HS-27A (cell line): ENCODE data around the gene PEPD.
"Not testable (repeated sequence)": the region's sequence is repeated elsewhere in the genome, so short reads cannot be mapped to it uniquely, and the experiment has no call there.

Experiments
- DNase-seq: peaks from one replicate; pipeline ENCODE4 v3.0.0-alpha.2; 2012; ENCODE audit warnings: low read depth, missing footprints

The PEPD gene

GRCh38 chr19:33521480-33522370, at the start of gene PEPD:
Gene PEPD (minus strand): TSS chr19:33521791. CDS start chr19:33521760, 31 bp downstream.
- DNase-seq, result peak; percentile 93

GRCh38 chr19:33569821-33570220, 48.2 kb upstream of the PEPD start:
- no peak for DNase-seq

- no peak for DNase-seq
These were observed 47.1 kb upstream of the PEPD start for GRCh38 chr19:33568706-33569105.

GRCh38 chr19:33564836-33565338, 43.3 kb upstream of the PEPD start:
- DNase-seq, result no peak

GRCh38 chr19:33562636-33563035, 41.0 kb upstream of the PEPD start:
- DNase-seq, result no peak

DNA sequence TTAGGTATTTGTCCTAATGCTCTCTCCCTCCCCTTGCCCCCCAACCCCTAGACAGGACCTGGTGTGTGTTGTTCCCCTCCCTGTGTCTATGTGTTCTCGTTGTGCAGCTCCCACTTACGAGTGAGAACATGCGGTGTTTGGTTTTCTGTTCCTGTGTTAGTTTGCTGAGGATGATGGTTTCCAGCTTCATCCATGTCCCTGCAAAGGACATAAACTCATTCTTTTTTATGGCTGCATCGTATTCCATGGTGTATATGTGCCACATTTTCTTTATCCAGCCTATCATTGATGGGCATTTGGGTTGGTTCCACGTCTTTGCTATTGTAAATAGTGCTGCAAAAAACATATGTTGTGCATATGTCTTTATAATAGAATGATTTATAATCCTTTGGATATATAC, 40.1 kb upstream of the PEPD start:
- not testable (repeated sequence) for DNase-seq

- no peak for DNase-seq
These were observed 39.7 kb upstream of the PEPD start for GRCh38 chr19:33561261-33561660.

- DNase-seq, result no peak
These were observed 38.4 kb upstream of the PEPD start for GRCh38 chr19:33559996-33560395.

- no peak for DNase-seq
These were observed 37.3 kb upstream of the PEPD start for GRCh38 chr19:33558856-33559255.

- DNase-seq, result no peak
These were observed 36.6 kb upstream of the PEPD start for GRCh38 chr19:33558151-33558550.

GRCh38 chr19:33557720-33558119, 36.1 kb upstream of the PEPD start:
- no peak for DNase-seq

GRCh38 chr19:33557196-33557595, 35.6 kb upstream of the PEPD start:
- no peak for DNase-seq

DNA sequence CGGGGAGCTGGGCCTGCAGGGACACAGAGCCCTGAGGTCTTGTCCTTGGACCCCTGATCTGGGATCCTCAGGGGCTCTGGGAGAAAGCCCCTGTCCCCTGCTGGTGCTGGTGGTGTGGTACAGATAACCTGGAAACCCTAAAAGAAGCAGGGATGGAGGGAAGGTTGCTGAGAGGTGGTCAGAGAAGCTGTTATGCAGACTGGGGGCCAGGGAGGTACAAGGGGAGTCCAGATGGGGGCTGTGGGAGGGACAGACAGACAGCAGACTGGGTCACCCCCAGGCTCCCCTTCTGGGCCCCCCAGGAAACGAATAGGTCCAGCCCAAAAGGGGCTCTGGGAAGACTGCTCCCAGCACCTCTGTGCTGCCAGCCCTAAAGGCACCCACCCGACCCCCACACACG, 34.7 kb upstream of the PEPD start:
- no peak for DNase-seq

GRCh38 chr19:33555726-33556125, 34.1 kb upstream of the PEPD start:
- not testable (repeated sequence) for DNase-seq

DNA sequence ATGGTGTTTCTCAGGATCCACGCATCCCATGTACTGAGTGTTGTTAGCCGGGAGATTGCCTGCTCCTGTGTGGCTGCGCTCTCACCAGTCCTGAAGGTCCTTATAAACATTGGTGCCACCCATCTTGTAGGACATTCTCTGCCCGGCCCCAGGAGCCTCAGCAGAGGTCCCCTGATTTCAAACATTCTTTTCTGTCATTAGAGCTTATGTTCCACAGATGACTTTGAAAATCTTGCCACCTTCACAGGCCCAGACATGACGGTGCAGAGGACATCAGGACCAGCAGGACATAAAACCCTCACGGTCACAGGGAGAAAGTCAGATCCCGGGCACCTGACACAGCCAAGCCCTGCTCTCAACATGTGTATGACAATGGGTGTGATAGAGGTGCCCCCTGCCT, 33.2 kb upstream of the PEPD start:
- no peak for DNase-seq

- DNase-seq, result no peak
These were observed 32.8 kb upstream of the PEPD start for GRCh38 chr19:33554391-33554790.

GRCh38 chr19:33553530-33554310, 32.1 kb upstream of the PEPD start:
- DNase-seq, result no peak

- no peak for DNase-seq
These were observed 31.3 kb upstream of the PEPD start for GRCh38 chr19:33552928-33553279.

DNA sequence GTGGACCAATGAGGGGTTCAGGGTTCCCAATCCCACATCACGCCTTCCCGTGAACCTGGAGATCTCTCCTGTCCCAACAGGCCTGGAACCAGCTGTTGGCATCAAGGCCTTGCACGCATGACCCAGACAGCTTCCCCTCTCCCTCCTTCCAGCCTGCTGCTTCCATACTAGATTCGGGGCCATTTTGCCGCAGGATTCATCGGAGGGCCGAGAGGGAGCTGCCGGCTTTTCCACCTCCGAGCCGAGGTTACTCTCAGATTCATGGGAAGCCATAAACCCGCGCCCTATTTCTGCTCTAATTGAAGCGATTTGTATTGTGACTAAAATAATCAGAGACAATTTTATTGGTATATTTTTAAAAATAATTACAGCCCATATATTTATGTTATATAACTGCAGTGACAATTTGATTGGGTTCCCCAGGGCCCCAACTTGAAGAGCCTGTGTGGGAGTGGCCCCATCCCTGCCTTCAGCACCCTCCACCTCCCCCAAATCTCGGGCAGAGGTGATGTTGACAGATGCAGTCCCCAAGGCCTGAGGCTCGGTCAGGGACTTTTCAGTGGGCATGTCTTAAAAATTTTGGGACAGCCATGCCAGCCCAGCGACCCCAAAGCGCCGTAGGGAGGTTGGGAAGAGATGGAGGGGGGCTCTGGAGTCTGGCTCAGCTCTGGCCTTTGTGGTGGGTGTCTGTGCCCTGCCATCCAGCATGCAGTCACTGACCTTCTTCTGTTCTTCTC, 30.8 kb upstream of the PEPD start:
- no peak for DNase-seq

- DNase-seq, result no peak
These were observed 30.1 kb upstream of the PEPD start for GRCh38 chr19:33551676-33552075.

DNA sequence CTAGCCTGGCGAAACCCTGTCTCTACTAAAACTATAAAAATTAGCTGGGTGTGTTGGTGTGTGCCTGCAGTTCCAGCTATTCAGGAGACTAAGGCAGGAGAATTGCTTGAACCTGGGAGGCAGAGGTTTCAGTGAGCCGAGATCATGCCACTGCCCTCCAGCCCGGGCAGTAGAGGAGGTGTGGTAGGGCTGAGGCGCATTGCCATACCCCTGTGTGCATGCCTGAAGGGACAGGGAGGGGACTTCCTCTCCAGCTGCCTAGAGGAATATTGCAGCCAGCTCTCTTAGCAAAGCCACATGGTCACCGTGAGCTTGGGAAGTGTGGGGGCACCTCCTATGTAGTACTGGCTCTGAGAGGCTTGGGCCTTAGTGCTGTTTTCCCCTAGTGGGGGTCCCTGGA, 29.2 kb upstream of the PEPD start:
- no peak for DNase-seq

- no peak for DNase-seq
These were observed 26.1 kb upstream of the PEPD start for GRCh38 chr19:33547676-33548075.
